HS-5 (cell line): Measurements from ENCODE around the gene GNAI2.
"Not testable (repeated sequence)": the region's sequence is repeated elsewhere in the genome, so short reads cannot be mapped to it uniquely, and the experiment has no call there.

Experiments
- DNase-seq: peaks from one replicate; pipeline ENCODE4 v3.0.0-alpha.2; 2012; ENCODE audit warnings: low read depth

Gene GNAI2

DNA sequence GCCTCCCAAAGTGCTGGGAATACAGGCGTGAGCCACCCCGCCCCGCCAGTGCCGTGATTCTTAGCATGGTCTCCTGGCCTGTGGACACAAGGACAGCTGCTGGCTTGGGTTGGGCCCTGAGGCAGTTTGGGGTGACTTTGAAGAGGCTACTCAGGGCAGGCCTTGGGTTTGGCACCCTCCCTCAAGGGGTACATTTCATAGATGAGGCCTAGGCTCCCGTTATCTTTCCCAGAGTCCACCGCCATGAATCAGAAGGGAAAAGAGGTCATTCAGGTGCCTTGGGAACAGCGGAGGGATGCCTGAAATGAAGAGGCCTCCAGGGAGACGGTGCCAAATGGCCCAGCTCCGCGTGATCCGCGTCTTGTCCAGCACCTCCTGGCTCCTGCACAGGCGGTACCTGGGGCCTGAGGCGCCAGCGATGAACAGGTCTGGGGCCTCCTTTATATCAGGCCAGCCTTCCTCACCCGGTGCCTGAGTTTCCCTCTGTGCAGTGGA lies 9.3 kb downstream of the GNAI2 start:
- DNase-seq: no peak

DNA sequence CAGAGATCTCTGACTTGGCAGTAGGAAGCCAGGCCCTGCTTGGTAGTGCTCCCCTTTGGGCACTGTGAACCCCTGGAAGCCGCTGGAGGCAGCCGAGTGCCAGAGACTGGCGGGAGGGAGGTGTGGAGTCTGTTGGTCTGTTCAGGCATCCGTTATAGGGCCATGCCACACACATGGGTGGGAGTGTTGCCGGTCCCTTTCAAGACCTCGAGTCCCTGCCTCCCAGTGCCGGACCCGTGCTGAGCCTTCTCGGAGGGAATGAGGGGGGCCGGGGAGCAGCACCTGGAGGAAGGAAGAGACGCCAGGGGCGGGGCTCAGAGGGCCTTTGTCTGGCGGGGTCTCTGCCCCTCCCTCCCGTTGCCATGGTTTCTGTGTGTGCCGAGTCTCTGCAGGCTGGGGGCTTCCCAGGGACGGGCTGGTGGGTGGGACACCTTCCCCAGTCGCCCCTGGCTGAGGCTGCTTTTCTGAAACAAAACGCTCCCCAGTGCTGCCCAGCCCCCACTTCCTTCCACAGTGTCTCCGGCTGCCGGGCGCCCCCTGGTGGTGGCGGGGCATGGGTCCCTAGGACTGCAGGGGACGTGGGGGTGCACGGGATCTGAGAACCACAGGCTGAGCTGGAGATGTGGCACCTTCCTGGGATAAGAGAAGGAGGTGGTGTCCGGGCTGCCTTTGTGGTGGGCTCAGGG lies 10.0 kb downstream of the GNAI2 start:
- no peak for DNase-seq

DNA sequence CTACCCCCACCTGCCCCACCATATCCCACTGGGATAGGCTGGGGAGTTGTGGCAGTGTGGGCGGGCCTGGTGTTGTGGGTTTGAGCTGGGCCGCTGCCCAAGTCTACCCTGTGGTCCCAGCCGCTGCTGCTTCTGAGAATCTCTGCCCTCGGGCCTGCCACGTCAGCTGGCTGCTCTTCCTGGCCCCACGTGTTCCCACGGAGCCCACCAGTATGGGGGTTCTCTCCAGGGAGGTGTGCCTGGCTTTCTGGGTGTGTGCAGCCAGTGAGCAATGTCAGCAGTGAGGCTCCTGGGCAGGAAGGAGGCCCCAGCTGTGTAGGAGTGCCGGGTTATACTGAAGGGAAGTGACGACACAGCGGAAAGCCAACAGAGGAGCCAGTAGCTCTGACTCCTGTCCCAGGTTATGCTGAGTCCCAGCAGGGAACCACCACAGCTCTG lies 10.5 kb downstream of the GNAI2 start:
- DNase-seq: peak; percentile 92

DNA sequence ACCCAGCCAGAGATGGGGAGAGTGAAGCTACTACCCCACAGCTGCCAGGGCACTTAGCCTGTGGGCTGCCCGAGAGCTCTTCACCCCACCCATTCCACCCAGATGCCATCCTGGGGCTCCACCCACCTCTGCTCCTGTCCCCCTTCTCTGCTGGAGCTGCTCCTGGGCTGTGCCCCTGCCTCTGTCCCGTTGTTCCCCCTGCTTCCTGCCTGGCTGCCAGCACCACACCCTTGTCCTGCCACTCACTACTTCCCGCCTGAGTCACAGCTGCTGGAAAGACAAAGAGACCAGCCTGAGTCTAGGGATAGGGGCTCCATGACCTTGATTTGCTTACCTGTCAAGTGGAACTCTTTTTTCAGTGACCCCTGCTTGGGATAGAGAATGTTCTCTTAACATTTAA lies 12.4 kb downstream of the GNAI2 start:
- no peak for DNase-seq

DNA sequence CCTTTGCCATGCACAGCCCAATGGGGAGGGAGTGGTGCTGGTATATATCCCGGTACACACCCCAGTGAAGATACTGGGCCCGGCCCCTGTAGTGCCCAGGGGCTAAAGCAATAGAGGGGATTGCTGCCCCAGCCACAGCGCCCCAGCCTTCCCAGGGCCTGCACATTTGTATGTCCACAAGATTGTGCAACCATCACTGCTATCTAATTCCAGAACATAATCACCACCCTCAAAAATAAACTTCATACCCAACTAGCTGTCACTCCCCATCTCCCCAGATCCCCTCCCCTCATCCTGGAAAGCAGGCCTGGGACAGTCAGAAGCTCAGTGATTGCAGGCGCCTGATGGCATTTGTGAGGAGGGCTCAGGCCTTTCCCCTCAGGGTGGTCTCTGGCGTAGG lies 13.5 kb downstream of the GNAI2 start:
- no peak for DNase-seq

DNA sequence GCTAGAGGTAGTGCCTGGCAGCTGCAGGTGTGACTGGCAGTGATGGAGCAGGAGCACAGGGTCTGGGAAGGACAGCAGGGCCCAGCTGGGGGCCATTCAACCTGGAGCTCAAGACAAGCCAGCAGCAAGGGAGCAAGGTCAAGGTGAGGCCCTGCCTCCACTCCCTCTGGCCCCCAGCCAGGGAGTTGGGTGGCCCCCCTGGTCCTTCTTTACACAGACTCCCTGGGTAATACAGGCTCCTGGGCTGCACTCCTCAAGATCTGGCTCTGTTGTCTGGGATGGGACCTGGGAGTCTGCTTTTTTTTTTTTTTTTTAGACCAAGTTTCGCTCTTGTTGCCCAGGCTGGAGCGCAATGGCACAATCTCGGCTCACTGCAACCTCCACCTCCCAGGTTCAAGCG lies 14.5 kb downstream of the GNAI2 start:
- no peak for DNase-seq

DNA sequence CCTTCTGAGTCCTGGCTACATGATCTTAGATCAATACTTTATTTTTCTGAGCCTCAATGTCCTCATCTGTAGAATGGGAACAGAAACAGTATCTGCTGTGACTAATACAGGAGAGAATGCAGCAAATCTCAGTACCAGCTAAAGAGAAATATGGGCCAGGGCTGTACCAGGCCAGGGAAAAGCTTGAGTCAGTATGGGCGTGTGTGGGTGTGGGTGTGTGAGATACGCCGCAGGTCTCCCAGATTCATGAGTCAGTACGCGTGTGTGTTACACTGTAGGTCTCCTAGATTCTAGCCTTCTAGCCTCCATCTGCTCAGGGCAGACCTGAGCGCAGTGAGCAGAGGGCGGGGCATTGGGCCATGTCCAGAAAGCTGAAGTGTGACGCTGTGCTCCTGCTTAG lies 15.2 kb downstream of the GNAI2 start:
- no peak for DNase-seq

DNA sequence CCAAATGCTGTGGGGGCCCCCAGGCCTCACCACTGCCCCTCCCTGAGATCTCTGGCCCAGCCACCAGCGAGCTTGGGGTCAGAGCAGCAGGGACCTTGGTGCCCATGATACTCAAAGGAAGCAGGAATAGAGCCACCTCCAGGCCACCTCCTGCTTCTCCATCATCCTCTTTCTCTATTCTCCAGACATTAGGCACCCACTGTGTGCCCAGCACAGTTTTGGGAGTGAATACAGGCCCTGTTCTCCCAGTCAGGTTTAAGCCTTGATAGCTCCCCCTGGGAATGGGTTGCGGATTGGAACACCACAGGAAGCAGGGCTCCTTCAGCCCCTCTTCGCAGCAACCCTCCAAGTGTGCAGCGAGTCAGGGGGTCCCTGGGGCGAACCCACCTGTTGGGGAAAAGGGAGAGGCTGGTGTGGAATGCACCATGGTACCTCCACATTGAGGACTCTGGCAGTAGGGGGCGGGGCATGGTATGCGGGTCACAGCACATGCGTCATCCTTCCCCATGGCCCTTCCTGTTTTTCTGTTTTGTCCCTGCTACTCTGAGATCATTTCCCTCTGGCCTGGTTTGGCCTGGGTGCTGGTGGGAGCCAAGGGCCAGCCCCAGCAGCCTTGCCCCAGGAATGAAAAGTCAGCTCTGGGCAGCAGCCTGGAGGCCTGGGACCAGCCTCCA lies 18.7 kb downstream of the GNAI2 start:
- no peak for DNase-seq

DNA sequence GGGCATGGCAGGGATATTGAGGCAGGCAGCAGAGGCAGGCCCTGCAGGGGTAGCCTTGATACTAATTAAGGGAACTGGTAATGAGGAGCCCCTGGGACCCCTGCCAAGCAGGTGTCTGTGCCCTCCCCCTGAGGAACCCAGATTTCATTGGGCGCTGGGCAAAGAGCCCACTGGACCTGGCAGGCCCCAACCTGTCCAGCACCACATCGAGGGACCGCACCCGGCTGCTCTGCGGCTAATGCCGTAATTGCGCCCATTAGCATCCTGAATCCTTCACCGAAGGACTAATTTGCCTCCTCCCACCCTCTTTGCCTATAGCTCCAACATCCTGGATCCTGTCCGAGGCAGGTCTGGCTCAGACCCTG lies 19.2 kb downstream of the GNAI2 start:
- DNase-seq: no peak

DNA sequence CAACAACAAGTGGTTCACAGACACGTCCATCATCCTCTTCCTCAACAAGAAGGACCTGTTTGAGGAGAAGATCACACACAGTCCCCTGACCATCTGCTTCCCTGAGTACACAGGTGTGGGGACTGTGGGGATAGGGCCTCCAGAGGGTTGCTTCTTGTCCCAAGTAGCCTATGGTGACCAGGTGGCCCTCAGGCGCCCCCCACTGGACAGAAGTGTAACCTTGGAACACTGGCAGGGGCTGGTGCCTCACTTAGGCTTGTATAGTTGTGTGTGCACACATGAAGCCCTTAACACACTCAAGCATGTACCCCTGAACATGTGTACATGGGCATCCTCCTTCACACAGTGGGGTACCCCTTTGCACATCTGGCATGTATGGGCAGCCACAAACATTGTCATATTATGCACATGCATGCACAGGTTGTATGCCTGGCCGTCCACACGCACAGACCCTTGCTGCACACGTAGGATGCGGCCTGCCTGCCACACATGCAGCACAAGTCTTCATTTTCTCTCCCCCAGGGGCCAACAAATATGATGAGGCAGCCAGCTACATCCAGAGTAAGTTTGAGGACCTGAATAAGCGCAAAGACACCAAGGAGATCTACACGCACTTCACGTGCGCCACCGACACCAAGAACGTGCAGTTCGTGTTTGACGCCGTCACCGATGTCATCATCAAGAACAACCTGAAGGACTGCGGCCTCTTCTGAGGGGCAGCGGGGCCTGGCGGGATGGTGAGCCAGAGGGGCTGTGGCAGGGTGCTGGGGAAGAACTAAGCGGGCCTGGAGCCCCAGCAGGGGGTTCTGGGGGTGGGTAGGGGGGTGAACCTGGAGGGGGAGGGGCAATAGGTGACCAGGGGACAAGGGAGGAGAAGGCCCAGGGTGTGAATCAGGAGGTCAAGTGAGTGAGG lies 21.2 kb downstream of the GNAI2 start:
- no peak for DNase-seq

DNA sequence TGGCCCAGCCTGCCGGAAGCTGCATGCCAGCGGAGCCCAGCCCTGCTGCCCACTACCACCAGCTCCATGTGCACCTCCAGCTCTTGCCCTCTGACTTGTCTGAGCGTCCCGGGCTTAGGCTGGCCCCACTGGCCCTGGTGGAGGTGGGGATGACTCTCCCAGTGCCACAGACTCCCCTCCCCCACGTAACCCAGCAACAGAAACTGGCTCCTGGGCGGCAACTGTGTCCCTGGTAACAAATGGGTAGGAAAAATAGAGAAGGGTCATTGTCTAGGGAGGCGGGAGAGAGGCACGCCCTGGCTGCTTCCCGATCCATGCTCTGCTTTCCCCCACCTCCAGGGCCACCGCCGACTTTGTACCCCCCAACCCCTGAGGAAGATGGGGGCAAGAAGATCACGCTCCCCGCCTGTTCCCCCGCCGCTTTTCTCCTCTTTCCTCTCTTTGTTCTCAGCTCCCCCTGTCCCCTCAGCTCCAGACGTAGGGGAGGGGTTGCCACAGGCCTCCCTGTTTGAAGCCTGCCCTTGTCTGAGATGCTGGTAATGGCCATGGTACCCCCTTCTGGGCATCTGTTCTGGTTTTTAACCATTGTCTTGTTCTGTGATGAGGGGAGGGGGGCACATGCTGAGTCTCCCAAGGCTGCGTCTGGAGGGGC lies 22.2 kb downstream of the GNAI2 start:
- DNase-seq: no peak

DNA sequence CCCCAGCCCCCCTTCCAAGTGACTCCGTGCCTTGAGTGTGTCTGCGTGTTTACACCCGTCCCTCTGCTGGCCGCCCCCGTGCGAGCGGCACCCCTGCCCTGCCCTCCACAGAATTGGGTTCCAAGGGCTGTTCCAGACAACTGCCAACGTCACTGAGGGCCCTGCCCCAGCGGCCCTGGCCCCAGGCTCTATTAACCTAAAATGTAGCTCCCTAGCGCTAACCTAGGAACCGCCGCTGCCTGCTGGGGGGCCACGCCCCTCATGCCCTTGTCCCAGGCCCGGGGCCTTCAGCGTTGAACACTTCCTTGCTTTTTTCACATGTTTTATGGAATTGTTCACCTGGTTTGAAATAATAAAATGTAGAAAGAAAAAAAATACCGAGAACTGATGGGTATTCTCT lies 23.0 kb downstream of the GNAI2 start:
- DNase-seq: no peak

DNA sequence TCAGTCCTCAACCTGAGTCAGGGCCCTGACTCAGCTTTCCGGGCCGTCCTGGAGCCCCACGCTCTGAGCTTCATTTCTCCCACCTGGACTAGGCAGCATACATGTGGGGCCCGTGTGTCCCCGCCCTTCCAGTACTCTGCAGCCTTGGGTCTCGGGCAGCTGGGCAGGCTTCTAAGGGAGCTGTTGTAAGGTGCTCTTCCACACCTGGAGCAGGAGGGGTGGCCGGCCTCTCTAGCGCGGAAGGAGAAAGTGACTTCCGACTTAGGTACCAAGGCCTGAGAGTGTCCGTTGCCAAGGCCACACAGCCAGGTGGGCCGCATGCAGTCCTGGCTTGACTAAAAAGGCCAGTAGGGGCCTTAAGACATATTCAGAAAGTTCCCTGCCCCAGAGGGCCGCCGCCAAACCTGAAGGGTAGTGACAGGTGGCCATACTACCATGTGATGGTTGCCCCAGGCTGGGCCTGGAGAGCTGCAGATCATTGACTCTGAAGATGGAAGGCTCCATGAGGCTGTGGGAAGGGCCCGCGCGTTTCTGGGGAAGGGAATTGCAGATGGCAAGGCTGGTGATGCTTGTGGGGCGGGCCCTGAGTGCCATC lies 23.5 kb downstream of the GNAI2 start:
- DNase-seq: no peak

DNA sequence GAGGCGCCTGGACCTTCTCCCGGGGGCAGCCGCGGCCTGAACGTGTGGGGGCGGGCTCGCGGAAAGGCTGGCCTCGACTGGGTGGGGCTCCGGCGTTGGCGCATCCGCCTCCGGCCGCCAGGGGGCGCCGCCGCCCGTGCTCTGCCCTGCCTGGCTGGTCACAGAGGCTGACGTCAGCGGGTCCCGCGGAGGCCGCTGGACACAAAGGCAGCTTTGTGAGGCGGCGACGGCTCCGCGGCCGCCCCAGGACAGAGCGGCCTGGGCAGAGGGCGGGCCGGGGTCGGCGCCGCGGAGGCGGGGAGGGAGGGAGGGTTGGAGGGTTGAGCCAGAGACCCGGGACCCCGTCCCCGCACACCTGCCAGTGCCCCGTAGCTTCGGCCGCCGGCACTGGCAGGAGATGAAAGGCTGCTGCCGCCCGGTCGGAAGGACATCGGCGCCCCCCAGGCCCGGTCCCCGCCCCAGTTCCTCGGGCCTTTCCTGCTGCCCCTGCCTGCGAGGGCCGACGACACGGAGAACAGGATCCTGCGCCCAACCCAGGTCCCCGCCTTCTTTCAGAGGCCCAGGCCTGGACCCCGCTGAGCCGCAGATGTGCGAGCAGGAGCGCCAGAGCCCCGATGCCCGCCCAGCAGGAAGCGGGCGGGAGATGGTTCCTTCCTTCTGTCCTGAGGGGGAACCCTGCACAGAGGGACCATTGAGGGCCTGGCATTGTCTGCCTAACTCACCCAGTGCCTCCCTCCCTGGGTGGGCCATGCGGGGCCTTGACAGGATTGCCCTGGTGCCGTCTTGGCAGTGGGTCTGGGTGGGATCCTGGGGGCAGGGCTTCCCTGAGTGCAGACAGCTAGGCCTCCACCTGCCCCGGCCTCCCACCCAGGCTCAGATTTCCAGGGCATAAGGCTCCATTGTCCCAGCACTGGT lies 24.3 kb downstream of the GNAI2 start:
- no peak for DNase-seq

DNA sequence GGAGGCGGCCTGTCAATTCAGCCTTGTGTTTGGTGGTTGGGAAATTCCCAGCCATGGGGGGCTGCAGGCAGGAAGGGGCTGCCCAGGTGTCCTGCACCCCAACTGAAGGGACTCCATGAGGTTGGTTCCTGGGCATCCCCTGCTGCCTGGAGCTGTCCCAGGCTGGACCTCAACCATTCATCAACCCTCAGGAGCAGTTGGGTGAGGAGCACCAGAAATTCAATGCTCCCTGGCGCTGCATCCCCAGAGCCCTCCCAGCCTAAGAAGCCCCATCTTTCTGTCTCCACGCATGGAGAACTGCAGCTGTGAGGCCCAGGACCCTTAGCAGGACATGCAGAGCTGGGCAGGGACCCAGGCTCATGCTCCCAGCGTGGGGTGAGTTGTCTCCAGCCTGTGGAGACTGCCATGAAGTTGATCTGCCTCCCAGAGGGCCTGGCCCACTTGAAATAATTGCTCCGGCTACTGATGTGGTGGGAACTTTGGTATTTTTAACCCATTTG lies 25.0 kb downstream of the GNAI2 start:
- DNase-seq: no peak

DNA sequence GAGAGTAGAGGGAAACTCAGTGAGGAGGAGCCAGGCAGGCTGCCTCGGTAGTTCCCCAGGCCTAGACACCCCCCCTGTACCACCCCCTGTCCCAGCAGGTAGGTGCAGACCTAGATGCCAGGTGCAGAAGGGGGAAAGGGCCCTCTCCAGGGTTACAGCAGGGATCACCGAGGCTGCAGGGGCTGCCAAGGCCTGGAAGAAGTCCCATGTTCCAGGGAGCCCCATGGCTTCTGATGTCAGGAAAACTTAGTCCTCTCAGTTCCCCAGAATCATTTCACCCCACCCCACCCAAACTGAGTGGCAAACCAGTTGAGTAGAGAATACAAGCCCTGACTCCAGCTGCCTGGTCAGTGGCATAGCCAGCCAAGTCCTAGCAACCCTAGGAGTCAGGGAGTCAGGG lies 25.5 kb downstream of the GNAI2 start:
- no peak for DNase-seq

DNA sequence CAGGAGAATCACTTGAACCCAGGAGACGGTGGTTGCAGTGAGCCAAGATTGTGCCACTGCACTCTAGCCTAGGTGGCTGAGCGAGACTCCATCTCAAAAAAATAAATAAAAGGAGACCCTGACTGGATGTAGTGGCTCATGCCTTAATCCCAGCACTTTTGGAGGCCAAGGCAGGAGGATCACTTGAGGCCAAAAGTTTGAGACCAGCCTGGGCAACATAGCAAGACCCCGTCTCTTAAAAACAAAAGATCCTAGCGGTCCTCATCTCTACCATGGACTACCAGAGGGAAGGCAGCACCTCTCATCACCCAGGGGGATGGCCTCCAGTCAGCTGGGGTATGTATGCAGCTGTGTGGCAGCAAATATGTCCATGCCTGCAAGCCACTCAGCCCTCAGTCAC lies 26.2 kb downstream of the GNAI2 start:
- DNase-seq: not testable (repeated sequence)

DNA sequence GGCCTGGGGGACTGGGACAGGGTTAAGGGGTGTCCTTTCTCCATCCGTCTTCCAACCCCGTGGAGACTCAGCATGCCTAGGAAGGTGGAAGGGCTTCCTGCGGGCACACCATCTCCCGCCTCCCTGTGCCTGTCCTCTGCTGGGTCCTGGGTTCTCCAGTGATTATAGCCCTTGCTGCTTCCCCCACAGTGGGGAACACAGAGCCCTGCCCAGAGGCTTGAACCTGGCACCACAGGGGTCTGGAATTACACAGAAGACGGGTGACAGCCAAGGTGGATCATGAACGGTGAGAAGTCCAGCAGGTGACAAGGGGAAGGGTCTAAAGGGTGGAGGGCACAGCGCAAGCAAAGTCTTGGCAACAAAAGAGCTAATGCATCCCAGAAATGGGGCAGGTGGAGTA lies 26.8 kb downstream of the GNAI2 start:
- DNase-seq: no peak

DNA sequence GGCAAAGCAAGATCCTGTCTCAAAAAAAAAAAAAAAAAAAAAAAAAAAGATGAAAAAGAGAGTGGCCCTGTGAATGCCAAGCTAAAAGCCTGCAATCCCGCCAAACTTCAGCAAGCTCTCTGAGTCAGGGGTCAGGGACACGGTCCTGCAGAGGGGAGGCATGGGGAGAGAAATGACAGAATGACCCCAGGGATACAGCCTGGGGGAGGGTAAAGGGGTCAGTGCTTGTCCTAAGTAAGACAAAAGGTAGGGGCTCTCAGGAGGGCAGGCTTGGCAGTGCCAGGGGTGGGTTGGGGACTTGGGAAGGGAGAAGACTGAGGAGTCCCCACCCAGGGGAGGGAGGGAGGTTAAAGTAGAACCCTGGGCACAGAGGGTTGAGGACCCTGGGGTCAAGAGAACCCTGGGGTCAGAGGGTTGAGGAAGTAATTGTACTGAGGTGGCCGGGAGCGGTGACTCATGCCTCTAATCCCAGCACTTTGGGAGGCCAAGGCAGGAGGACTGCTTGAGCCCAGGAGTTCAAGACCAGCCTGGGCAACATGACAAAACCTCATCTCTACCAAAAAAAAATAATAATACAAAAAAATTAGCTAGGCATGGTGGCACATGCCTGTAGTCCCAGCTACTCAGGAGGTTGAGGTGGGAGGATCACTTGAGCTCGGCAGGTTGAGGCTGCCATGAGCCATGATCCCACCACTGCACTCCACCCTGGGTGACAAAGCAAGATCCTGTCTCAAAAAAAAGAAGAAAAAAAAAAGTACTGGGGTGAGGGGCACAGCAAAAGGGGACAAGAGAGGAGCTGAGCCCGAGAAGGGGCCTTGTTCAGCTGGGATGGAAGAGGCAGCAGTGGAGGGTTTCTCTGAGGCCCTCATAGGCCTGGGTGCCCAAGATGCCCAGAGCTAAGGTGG lies 27.7 kb downstream of the GNAI2 start:
- DNase-seq: no peak
